Astrocyte of the spinal cord (primary cell): ENCODE results near the gene GAREM1.

Source experiments
- DNase-seq: peaks from one replicate; pipeline ENCODE4 v3.0.0; 2011; ENCODE audit warnings: low read depth, low spot score
- H3K4me3 ChIP-seq: 2 replicates; pipeline ENCODE4 v1.5.1; 2011; ENCODE audit warnings: low read depth, mild to moderate bottlenecking, low read length, moderate library complexity
- in situ Hi-C: cut with HindIII; loops from 2 replicates; pipeline ENCODE4 v1.10.0; 2017; ENCODE audit warnings: low sequenced_read_pairs
- TF ChIP-seq, protein P1 (sequence below): IDR thresholded peaks from 2 replicates; pipeline ENCODE4 v1.5.1; 2012; ENCODE audit warnings: low read depth, mild to moderate bottlenecking, low read length, inconsistent platforms

Gene GAREM1

DNA sequence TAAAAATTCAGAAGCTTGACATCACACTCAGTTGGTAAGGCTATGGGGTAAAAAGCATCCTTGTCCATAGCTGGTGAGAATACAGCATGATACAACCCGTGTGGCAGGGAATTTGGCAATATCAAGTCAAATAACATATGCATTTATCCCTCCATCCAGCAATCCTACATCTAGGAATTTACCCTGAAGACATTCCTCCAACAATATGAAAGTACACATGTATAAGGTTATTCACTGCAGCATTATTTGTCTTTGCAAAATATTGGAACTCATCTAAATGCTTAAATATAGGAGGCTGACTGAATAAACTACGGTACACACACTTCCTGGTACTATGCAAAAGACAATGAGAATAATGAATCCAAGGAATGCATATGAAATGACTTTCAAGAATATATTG is 179.9 kb downstream of the GAREM1 start:
- in situ Hi-C loops = no loop called here
- no peak overlapping the region for H3K4me3 ChIP-seq
- DNase-seq = no peak
- TF ChIP-seq, protein P1, sequence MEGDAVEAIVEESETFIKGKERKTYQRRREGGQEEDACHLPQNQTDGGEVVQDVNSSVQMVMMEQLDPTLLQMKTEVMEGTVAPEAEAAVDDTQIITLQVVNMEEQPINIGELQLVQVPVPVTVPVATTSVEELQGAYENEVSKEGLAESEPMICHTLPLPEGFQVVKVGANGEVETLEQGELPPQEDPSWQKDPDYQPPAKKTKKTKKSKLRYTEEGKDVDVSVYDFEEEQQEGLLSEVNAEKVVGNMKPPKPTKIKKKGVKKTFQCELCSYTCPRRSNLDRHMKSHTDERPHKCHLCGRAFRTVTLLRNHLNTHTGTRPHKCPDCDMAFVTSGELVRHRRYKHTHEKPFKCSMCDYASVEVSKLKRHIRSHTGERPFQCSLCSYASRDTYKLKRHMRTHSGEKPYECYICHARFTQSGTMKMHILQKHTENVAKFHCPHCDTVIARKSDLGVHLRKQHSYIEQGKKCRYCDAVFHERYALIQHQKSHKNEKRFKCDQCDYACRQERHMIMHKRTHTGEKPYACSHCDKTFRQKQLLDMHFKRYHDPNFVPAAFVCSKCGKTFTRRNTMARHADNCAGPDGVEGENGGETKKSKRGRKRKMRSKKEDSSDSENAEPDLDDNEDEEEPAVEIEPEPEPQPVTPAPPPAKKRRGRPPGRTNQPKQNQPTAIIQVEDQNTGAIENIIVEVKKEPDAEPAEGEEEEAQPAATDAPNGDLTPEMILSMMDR = no peak

DNA sequence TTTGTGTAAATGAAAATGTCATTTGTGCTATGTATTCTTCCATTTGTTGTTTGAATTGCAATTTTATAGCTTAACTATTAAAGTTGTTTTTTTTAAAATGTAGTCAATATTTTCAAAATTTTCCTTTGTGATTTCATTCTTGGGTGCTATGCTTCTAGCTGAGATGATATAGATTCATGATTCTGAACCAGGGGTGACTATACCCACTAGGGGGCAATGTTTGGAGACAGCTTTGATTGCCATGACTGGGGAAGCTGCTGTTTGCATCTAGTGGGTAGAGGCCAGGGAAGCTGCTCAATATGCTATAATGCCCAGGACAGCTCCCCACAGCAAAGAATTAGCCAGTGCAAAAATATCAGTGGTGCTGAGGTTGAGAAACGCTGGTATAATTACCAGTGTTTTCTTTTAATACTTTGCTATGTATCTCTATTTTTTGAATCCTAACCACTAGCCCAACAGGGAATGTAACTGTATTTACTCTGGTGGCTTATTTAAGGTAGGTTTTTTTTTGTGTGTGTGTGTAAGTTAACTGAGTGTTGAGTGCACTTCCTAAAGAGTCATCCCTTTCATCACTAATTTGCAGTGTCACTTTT is 181.1 kb downstream of the GAREM1 start:
- TF ChIP-seq, protein P1 = peak; percentile 80
- in situ Hi-C loops = no loop called here
- peak; percentile 67 for DNase-seq
- H3K4me3 ChIP-seq = no peak overlapping the region

DNA sequence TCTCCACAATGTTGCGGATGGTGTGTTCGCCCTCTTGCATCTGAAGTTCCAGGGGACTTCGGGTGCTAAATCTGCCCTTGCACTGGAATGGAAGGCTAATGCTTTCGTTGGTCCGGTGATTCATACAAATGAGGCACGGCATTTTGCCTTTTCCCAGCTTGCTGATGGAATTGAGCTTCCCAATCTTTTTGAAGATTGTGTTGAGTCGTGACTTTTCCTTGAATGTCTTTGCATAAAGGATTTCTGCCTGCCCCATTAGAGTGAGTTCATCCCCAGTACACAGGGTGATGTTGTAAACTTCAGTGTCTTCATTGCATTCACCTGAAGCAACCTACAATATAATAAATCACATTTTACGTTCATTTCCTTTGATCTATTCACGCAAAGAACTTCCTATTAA is 182.8 kb downstream of the GAREM1 start:
- in situ Hi-C loops = no loop called here
- TF ChIP-seq, protein P1 = no peak
- H3K4me3 ChIP-seq = no peak overlapping the region
- no peak for DNase-seq

DNA sequence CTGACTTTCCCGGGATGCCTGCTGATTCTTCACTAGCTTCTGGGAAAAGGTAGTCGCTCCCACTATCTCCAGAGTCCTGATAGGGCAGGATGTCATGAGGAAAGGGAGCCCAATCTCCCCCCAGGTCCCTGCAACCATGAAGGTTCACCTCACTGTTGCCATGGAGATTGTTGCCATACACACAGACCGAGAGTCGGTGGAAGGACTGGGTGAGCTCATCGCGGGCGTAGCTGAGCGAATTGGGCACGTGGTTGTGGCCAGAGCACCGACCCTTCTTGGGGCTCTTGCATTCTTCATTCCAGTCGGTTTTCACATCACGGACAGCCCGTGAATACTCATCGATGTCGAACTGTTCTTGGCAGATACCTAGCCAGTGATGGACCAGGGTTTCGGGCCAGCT is 183.4 kb downstream of the GAREM1 start:
- TF ChIP-seq, protein P1 = no peak
- in situ Hi-C loops = no loop called here
- DNase-seq = no peak
- no peak overlapping the region for H3K4me3 ChIP-seq

DNA sequence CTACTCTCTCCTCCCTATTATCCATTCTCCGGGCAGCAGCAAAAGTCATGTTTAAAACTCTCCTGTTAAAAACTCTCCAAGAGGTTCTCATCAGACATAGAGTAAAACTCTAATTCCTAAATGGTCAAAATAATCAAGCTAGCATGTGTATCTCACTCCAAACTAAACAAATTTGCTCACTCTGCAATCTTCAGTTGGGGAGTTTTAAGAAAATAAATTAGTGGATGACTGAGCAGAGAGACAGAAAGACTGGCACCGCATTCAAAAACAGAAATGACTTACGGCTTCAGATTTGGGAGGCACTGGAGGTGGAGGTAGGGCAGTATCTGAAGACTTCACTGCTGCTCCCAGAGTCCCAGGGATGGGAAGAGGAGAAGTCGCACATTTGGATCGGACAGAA is 183.9 kb downstream of the GAREM1 start:
- in situ Hi-C loops = no loop called here
- no peak for DNase-seq
- H3K4me3 ChIP-seq = no peak overlapping the region
- TF ChIP-seq, protein P1 = no peak

DNA sequence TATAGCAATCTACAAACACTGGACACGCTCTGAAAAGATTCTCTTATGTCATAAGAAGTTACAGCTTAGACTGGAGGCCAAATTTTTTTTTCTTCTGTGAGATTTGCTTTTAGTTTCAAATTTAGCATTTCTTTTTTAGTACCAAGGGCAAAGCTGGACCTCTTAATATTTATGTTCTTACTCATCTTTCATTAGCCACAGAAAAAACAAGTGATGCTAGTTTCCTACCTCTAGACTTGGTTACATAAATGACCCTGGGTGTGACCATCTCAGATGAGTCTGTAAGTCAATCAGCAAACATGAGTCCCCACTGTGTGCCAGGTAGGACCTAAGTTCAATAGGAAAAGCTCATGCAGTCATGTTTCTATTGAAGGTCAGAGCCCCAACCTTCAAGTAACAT is 186.4 kb downstream of the GAREM1 start:
- in situ Hi-C loops = no loop called here

More for the DNA sequence above, 186.4 kb downstream of the GAREM1 start:
- peak; percentile 45 for DNase-seq
- H3K4me3 ChIP-seq = no peak overlapping the region
- TF ChIP-seq, protein P1 = no peak
